Pancreas (tissue), 8 donors: ENCODE results near the gene GCLC. TPM values are rescaled to one million over a fixed set of nuclear protein-coding genes. Genes with fewer than 3 reads are reported as not detected.

Experiments used
- polyA plus RNA-seq, 2 donors: library from polyadenylated mRNA; stranded (reverse); fragments of 200-250 nt; gene quantifications; one replicate each; pipeline ENCODE4 v1.2.3, GENCODE V29; 2013
- total RNA-seq, 6 donors: library from RNA; stranded (reverse); fragmentation: NEBNext Ultra II Directional in 4 of 6; extraction: Animal tissue kit (Norgen Biotek cat#: 25700) in 4 of 6; gene quantifications; one replicate each; pipeline versions ENCODE4 v1.2.1 to v1.2.4, GENCODE V29; 2021 to 2023
- donor health status: healthy with polysubstance abuse.
- donor health status: DM: no; HTN: no; CAD: no; lungs with moderate emphysema.
- donor health status: DM: no; HTN: no; CAD: no.
- donor health status: Bipolar disorder and iron deficiency.
- donor health status: DM: yes; HTN: yes; CAD: no.
- donor health status: DM: no; HTN: no; CAD: no.
- donor health status: DM: no; HTN: no; CAD: no.
- donor health status: DM: yes; HTN: yes; CAD: no.

The GCLC gene
- total and polyA plus RNA-seq, 8 donors = 5.9 to 29.5 (median 16.8) TPM

Other genes with a start within 250 kb of the GCLC start
- 10 to 100 TPM in 3 of 6 donors, 1 to 10 TPM in 3; 2.8 to 21.2 (median 11.2) TPM for gene ELOVL5, start 196.2 kb downstream of the GCLC start, total RNA-seq
- gene ELOVL5, start 196.2 kb downstream of the GCLC start, polyA plus RNA-seq = 10 to 100 TPM in 1 of 2 donors, 1 to 10 TPM in 1; 5.0 to 19.6 TPM
- gene KLHL31, start 120.7 kb upstream of the GCLC start, total RNA-seq = under 1 TPM; 0.12 to 0.81 (median 0.29) TPM
- under 1 TPM; 0.35 to 0.38 TPM for gene KLHL31, start 120.7 kb upstream of the GCLC start, polyA plus RNA-seq
- gene LRRC1, start 249.9 kb upstream of the GCLC start, total RNA-seq = 10 to 100 TPM in 1 of 6 donors, 1 to 10 TPM in 5; 5.2 to 11.6 (median 7.6) TPM
- gene LRRC1, start 249.9 kb upstream of the GCLC start, polyA plus RNA-seq = 10 to 100 TPM in 1 of 2 donors, 1 to 10 TPM in 1; 7.2 to 10.2 TPM